ENCODE measurements around the gene TMEM233.

DNA sequence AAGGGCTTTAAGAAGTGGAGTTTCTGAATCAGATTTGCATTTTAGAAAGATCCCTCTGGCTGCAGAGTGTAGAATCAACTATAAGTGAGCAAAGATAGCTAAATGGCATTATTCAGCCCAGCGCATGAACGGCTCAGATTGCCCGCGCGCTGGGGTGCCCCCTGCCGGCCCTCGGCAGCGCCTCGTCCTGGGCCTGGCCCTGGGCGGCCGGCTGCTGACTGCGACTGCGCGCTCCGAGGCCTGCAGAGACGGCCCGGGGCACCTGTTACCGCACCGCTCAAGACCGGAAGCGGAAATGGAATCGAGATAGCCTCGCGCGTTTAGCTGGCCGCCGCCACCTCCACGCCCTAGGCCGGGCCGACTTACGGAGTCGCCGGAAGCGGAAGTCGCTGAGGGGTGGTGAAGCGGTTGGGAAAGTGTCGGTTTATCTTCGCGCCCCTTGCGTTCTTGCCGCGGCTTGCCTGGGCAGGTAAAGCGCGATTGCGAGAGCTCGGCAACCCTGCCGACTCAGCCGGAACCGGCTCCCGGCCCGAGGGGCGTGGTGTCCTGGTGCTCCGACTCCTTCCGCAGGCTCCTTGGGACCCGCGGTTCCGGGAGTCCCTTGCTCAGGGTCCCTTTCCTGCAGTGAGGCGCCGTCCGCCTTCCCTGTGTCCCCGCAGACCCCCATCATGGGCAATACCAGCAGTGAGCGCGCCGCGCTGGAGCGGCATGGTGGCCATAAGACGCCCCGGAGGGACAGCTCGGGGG is 74.2 kb downstream of the TMEM233 start, which contains the start of gene PRKAB1:
- TF ChIP-seq, protein P1, sequence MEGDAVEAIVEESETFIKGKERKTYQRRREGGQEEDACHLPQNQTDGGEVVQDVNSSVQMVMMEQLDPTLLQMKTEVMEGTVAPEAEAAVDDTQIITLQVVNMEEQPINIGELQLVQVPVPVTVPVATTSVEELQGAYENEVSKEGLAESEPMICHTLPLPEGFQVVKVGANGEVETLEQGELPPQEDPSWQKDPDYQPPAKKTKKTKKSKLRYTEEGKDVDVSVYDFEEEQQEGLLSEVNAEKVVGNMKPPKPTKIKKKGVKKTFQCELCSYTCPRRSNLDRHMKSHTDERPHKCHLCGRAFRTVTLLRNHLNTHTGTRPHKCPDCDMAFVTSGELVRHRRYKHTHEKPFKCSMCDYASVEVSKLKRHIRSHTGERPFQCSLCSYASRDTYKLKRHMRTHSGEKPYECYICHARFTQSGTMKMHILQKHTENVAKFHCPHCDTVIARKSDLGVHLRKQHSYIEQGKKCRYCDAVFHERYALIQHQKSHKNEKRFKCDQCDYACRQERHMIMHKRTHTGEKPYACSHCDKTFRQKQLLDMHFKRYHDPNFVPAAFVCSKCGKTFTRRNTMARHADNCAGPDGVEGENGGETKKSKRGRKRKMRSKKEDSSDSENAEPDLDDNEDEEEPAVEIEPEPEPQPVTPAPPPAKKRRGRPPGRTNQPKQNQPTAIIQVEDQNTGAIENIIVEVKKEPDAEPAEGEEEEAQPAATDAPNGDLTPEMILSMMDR (IDR thresholded peaks at IDR 0.05), result peak; percentile 88 to 95 (median 92)
- peak; percentile 55 to 96 (median 80) for TF ChIP-seq POLR2A (IDR thresholded peaks at IDR 0.05)
- TF ChIP-seq EP300 (IDR thresholded peaks at IDR 0.05), result peak in 2 of 4 donors; percentile 19 to 72
- TF ChIP-seq POLR2AphosphoS5 (IDR thresholded peaks at IDR 0.05), result peak; percentile 93 to 97

Data from upper lobe of left lung (tissue), 4 donors.